ENCODE results near the gene SLC30A1. TPM values are rescaled to one million over a fixed set of nuclear protein-coding genes. Genes with fewer than 3 reads are reported as not detected.
A peak's percentile ranks its signal among the peaks of the same experiment; 100 is the strongest.

Gene SLC30A1
- total and polyA plus RNA-seq, 2 of the 13 experiments (the other 11 are each of a cell fraction or from before 2014, with no cell fraction given), result 5.9 to 24.4 TPM

DNA sequence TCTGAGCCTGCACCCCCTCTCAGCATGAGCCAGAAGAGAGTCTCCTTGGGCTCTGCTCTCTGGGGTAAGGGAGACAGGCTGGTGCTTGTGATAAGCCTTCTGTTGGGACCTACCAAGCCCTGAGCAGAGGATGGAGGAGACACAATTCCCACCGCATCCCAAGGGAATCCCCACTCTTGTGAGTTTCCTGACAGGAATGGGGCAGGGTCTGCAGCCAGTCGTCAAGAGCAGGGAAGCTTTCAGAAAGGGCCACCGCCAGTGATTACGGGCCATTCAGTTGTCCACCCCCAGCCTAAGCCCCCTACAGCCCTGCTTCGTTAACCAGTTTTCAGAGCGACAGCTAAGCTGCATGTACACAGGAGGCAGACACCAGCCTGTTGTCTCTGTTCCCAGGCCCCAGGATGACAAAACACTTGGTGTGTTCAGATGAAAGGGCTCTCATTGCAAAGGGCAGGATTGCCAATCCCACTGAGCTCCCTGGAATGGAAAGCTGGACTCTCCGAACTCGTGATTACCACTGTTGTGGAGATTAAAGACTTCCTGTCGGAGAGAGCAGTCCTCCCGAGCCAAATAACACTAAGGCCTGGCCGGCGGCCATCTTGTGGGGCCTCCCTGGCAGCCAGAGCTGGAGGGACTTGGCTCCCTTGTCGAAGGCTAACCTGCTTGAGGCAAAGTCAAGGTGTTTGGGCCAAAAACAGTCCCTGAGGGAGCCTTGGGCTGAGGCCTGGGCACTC lies 37.4 kb upstream of the SLC30A1 start (continued):
- TF ChIP-seq, protein P1, sequence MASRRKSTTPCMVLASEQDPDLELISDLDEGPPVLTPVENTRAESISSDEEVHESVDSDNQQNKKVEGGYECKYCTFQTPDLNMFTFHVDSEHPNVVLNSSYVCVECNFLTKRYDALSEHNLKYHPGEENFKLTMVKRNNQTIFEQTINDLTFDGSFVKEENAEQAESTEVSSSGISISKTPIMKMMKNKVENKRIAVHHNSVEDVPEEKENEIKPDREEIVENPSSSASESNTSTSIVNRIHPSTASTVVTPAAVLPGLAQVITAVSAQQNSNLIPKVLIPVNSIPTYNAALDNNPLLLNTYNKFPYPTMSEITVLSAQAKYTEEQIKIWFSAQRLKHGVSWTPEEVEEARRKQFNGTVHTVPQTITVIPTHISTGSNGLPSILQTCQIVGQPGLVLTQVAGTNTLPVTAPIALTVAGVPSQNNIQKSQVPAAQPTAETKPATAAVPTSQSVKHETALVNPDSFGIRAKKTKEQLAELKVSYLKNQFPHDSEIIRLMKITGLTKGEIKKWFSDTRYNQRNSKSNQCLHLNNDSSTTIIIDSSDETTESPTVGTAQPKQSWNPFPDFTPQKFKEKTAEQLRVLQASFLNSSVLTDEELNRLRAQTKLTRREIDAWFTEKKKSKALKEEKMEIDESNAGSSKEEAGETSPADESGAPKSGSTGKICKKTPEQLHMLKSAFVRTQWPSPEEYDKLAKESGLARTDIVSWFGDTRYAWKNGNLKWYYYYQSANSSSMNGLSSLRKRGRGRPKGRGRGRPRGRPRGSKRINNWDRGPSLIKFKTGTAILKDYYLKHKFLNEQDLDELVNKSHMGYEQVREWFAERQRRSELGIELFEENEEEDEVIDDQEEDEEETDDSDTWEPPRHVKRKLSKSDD (CRISPR knock-in tag; IDR thresholded peaks at IDR 0.05; ENCODE audit: low read depth), result no peak
- no peak for TF ChIP-seq ZNF501 (CRISPR knock-in tag; IDR thresholded peaks at IDR 0.05)
- TF ChIP-seq NFYC (CRISPR knock-in tag; IDR thresholded peaks at IDR 0.05), result 0 out of 2 replicates have a peak, but pooled peaks have one; percentile 11
- no peak for TF ChIP-seq SSRP1 (CRISPR knock-in tag; IDR thresholded peaks at IDR 0.05)
- no peak for TF ChIP-seq ZNF468 (CRISPR knock-in tag; IDR thresholded peaks at IDR 0.05)
- TF ChIP-seq HCFC1 (IDR thresholded peaks at IDR 0.05; ENCODE audit: low read depth, low read length), result no peak
- peak; percentile 42; the same call in 1 of the 2 replicates for TF ChIP-seq ZFX (CRISPR knock-in tag; IDR thresholded peaks at IDR 0.05; ENCODE audit: low read depth)
- TF ChIP-seq, protein P2, sequence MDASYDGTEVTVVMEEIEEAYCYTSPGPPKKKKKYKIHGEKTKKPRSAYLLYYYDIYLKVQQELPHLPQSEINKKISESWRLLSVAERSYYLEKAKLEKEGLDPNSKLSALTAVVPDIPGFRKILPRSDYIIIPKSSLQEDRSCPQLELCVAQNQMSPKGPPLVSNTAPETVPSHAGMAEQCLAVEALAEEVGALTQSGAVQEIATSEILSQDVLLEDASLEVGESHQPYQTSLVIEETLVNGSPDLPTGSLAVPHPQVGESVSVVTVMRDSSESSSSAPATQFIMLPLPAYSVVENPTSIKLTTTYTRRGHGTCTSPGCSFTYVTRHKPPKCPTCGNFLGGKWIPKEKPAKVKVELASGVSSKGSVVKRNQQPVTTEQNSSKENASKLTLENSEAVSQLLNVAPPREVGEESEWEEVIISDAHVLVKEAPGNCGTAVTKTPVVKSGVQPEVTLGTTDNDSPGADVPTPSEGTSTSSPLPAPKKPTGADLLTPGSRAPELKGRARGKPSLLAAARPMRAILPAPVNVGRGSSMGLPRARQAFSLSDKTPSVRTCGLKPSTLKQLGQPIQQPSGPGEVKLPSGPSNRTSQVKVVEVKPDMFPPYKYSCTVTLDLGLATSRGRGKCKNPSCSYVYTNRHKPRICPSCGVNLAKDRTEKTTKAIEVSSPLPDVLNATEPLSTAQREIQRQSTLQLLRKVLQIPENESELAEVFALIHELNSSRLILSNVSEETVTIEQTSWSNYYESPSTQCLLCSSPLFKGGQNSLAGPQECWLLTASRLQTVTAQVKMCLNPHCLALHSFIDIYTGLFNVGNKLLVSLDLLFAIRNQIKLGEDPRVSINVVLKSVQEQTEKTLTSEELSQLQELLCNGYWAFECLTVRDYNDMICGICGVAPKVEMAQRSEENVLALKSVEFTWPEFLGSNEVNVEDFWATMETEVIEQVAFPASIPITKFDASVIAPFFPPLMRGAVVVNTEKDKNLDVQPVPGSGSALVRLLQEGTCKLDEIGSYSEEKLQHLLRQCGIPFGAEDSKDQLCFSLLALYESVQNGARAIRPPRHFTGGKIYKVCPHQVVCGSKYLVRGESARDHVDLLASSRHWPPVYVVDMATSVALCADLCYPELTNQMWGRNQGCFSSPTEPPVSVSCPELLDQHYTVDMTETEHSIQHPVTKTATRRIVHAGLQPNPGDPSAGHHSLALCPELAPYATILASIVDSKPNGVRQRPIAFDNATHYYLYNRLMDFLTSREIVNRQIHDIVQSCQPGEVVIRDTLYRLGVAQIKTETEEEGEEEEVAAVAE (CRISPR knock-in tag; IDR thresholded peaks at IDR 0.05; ENCODE audit: borderline replicate concordance), result no peak
- TF ChIP-seq ZNF367 (CRISPR knock-in tag; IDR thresholded peaks at IDR 0.05; ENCODE audit: borderline replicate concordance), result no peak
- TF ChIP-seq, protein P3, sequence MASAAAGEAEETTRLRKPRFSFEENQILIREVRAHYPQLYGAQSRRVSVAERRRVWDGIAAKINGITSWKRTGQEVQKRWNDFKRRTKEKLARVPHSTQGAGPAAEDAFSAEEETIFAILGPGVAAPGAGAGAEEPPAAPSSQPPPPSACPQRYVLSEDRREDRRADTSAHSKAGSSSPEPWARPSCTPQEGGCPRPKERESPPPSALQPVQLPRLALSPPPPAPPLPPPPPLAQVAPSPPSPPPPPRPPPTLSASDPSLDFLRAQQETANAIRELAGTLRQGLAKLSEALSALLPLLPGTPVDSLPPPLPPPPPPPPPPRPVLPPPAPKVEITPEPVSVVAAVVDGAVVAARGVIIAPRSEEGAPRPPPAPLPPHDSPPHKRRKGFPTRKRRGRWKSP (CRISPR knock-in tag; IDR thresholded peaks at IDR 0.05), result no peak
- TF ChIP-seq MEF2D (CRISPR knock-in tag; IDR thresholded peaks at IDR 0.05), result no peak
- TF ChIP-seq, protein P4, sequence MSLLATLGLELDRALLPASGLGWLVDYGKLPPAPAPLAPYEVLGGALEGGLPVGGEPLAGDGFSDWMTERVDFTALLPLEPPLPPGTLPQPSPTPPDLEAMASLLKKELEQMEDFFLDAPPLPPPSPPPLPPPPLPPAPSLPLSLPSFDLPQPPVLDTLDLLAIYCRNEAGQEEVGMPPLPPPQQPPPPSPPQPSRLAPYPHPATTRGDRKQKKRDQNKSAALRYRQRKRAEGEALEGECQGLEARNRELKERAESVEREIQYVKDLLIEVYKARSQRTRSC (CRISPR knock-in tag; IDR thresholded peaks at IDR 0.05; ENCODE audit: low read depth), result no peak
- peak; percentile 38; the same call in 1 of the 2 replicates for TF ChIP-seq PHF8 (CRISPR knock-in tag; IDR thresholded peaks at IDR 0.05)
- TF ChIP-seq ZSCAN31 (CRISPR knock-in tag; IDR thresholded peaks at IDR 0.05; ENCODE audit: low read depth), result no peak
- TF ChIP-seq FOXJ3 (CRISPR knock-in tag; IDR thresholded peaks at IDR 0.05; ENCODE audit: borderline replicate concordance), result no peak
- TF ChIP-seq, protein P5, sequence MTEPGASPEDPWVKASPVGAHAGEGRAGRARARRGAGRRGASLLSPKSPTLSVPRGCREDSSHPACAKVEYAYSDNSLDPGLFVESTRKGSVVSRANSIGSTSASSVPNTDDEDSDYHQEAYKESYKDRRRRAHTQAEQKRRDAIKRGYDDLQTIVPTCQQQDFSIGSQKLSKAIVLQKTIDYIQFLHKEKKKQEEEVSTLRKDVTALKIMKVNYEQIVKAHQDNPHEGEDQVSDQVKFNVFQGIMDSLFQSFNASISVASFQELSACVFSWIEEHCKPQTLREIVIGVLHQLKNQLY (CRISPR knock-in tag; IDR thresholded peaks at IDR 0.05), result no peak
- TF ChIP-seq ELF4 (CRISPR knock-in tag; IDR thresholded peaks at IDR 0.05; ENCODE audit: borderline replicate concordance), result no peak
- no peak for TF ChIP-seq ZNF558 (CRISPR knock-in tag; IDR thresholded peaks at IDR 0.05; ENCODE audit: borderline replicate concordance)
- no peak for TF ChIP-seq AGO2 (optimal IDR thresholded peaks at IDR 0.05; ENCODE audit: low read depth, low read length)

All from HepG2 (cell line).